Skeletal muscle cell (primary cell): ENCODE data around the gene FIG4.
"Not testable (repeated sequence)": the region's sequence is repeated elsewhere in the genome, so short reads cannot be mapped to it uniquely, and the experiment has no call there.

Experiments used
- DNase-seq: peaks from one replicate; pipeline ENCODE4 v3.0.0-alpha.2; 2010; ENCODE audit warnings: low read depth
- H3K4me3 ChIP-seq: 2 replicates; pipeline ENCODE4 v1.5.1; 2011; ENCODE audit warnings: low read depth, mild to moderate bottlenecking, control low read depth, low read length, moderate library complexity

FIG4 gene

GRCh38 chr6:109831352-109831751, 140.3 kb downstream of the FIG4 start:
- DNase-seq, H3K4me3 ChIP-seq: not testable (repeated sequence)

- no peak for DNase-seq
- H3K4me3 ChIP-seq = no peak overlapping the region
Measured at GRCh38 chr6:109834131-109834530, 143.0 kb downstream of the FIG4 start.

GRCh38 chr6:109834595-109835437, 143.7 kb downstream of the FIG4 start:
- DNase-seq = no peak
- no peak overlapping the region for H3K4me3 ChIP-seq

GRCh38 chr6:109840034-109840433, 148.9 kb downstream of the FIG4 start:
- no peak overlapping the region for H3K4me3 ChIP-seq
- no peak for DNase-seq

- H3K4me3 ChIP-seq = no peak overlapping the region
- DNase-seq = no peak
Measured at GRCh38 chr6:109840796-109841195, 149.7 kb downstream of the FIG4 start.

- no peak for DNase-seq
- no peak overlapping the region for H3K4me3 ChIP-seq
Measured at GRCh38 chr6:109841869-109842268, 150.8 kb downstream of the FIG4 start.

- no peak for DNase-seq
- no peak overlapping the region for H3K4me3 ChIP-seq
Measured at GRCh38 chr6:109852713-109853112, 161.6 kb downstream of the FIG4 start.

GRCh38 chr6:109853426-109853825, 162.3 kb downstream of the FIG4 start:
- DNase-seq = no peak
- no peak overlapping the region for H3K4me3 ChIP-seq

- DNase-seq = no peak
- no peak overlapping the region for H3K4me3 ChIP-seq
Measured at GRCh38 chr6:109853951-109854350, 162.9 kb downstream of the FIG4 start.

- H3K4me3 ChIP-seq = no peak overlapping the region
- DNase-seq = no peak
Measured at GRCh38 chr6:109854541-109855308, 163.6 kb downstream of the FIG4 start.

GRCh38 chr6:109855476-109856040, 164.5 kb downstream of the FIG4 start:
- DNase-seq, H3K4me3 ChIP-seq: not testable (repeated sequence)

GRCh38 chr6:109861946-109862345, 170.8 kb downstream of the FIG4 start:
- H3K4me3 ChIP-seq = no peak overlapping the region
- no peak for DNase-seq

- no peak for DNase-seq
- H3K4me3 ChIP-seq = no peak overlapping the region
Measured at GRCh38 chr6:109864050-109864449, 173.0 kb downstream of the FIG4 start.

- H3K4me3 ChIP-seq = no peak overlapping the region
- no peak for DNase-seq
Measured at GRCh38 chr6:109865968-109866367, 174.9 kb downstream of the FIG4 start.

GRCh38 chr6:109867009-109867969, 176.2 kb downstream of the FIG4 start:
- DNase-seq = no peak
- H3K4me3 ChIP-seq = no peak overlapping the region

- H3K4me3 ChIP-seq = no peak overlapping the region
- peak; percentile 8 for DNase-seq
Measured at GRCh38 chr6:109867970-109868358, 176.9 kb downstream of the FIG4 start.

GRCh38 chr6:109869398-109870088, 178.4 kb downstream of the FIG4 start:
- H3K4me3 ChIP-seq, DNase-seq: not testable (repeated sequence)

- H3K4me3 ChIP-seq = no peak overlapping the region
- DNase-seq = no peak
Measured at GRCh38 chr6:109870089-109870410, 179.0 kb downstream of the FIG4 start.

GRCh38 chr6:109872549-109872948, 181.5 kb downstream of the FIG4 start:
- no peak for DNase-seq
- no peak overlapping the region for H3K4me3 ChIP-seq
